Measurements from ENCODE around the gene KRTAP26-1. TPM values are rescaled to one million over a fixed set of nuclear protein-coding genes. Genes with fewer than 3 reads are reported as not detected.

KRTAP26-1 gene
- total RNA-seq, 1 donor from 2014 or later = not detected

- Mint-ChIP-seq H3K4me3 (ENCODE audit: unreplicated experiment) (no peak within 1 kb of the TSS), H3K4me1 (ENCODE audit: low read depth, unreplicated experiment) (no peaks in the 10 kb centered on the region)
- no peak for TF ChIP-seq CTCF (IDR thresholded peaks at IDR 0.05; ENCODE audit: partially characterized antibody, unreplicated experiment)
Measured at GRCh38 chr21:30282850-30283249, 37.3 kb downstream of the KRTAP26-1 start, which contains the start of gene KRTAP24-1. KRTAP24-1 (minus strand) TSS chr21:30282950; CDS start chr21:30282932, 18 bp downstream.

DNA sequence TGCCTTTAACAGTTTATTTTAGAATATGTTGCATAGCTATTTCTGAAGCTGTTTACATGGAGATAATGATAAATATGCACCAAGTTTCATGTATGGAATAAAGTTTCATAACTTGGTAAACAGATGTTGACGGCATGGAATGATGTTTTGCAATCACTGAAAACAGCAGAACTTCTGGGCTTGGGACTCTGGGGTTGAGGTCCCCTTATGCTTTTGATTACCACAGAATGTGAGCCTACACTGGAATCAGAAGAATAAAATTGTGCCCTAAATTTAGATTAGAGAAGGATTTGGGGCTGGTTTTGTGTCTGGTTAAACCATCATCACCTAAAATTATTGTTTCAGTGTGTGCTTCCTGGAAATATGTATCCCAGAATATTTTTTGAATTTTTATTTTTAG lies 48.5 kb downstream of the KRTAP26-1 start:
- DNase-seq = no peak
- Mint-ChIP-seq H3K36me3 (ENCODE audit: unreplicated experiment) (no peaks in the 10 kb centered on the region), H3K4me1 (ENCODE audit: low read depth, unreplicated experiment) (no peaks in the 10 kb centered on the region), H3K9me3 (ENCODE audit: unreplicated experiment) (no peaks in the 10 kb centered on the region), H3K27me3 (ENCODE audit: unreplicated experiment) (peaks cover 2% of the 10 kb centered on the region), H3K4me3 (ENCODE audit: unreplicated experiment) (no peak overlapping the region), H3K27ac (ENCODE audit: unreplicated experiment) (no peak overlapping the region)
- no peak for TF ChIP-seq CTCF (IDR thresholded peaks at IDR 0.05; ENCODE audit: partially characterized antibody, unreplicated experiment)

More at GRCh38 chr21:30282850-30283249, 37.3 kb downstream of the KRTAP26-1 start, which contains the start of gene KRTAP24-1:
- H3K27me3 Mint-ChIP-seq (ENCODE audit: unreplicated experiment) = no peaks in the 10 kb centered on the region
- no peaks in the 10 kb centered on the region for H3K9me3 Mint-ChIP-seq (ENCODE audit: unreplicated experiment)
- no peaks in the 10 kb centered on the region for H3K36me3 Mint-ChIP-seq (ENCODE audit: unreplicated experiment)
- no peak for DNase-seq
- H3K27ac Mint-ChIP-seq (ENCODE audit: unreplicated experiment) = no peak within 1 kb of the TSS

DNA sequence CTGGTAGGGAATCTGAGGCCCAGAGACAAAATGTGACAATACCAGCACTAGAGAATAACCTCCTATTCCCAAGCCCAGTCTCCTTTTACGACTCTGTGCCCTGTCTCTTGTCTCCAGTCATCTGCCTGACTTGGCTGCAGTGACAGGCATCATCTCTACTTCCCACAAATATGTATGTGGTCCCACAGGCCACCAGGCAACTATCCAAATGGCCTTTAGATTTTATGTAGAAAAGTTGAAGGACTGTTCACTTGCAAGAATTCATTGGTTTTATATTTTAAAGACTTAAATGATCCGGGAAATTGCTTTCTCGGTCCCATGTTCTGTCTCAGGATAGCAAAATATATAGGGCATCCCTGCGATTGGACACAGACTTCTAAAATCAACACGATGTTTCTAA lies 49.0 kb downstream of the KRTAP26-1 start:
- Mint-ChIP-seq H3K27ac (ENCODE audit: unreplicated experiment) (no peak overlapping the region), H3K4me3 (ENCODE audit: unreplicated experiment) (no peak overlapping the region), H3K36me3 (ENCODE audit: unreplicated experiment) (no peaks in the 10 kb centered on the region), H3K4me1 (ENCODE audit: low read depth, unreplicated experiment) (no peaks in the 10 kb centered on the region), H3K27me3 (ENCODE audit: unreplicated experiment) (peaks cover 2% of the 10 kb centered on the region), H3K9me3 (ENCODE audit: unreplicated experiment) (no peaks in the 10 kb centered on the region)
- no peak for TF ChIP-seq CTCF (IDR thresholded peaks at IDR 0.05; ENCODE audit: partially characterized antibody, unreplicated experiment)
- DNase-seq = no peak

GRCh38 chr21:30269803-30270530 lies 50.1 kb downstream of the KRTAP26-1 start:
- Mint-ChIP-seq H3K4me1 (ENCODE audit: low read depth, unreplicated experiment) (no peaks in the 10 kb centered on the region), H3K9me3 (ENCODE audit: unreplicated experiment) (no peaks in the 10 kb centered on the region)
- DNase-seq = no peak

More at GRCh38 chr21:30269803-30270530, 50.1 kb downstream of the KRTAP26-1 start:
- Mint-ChIP-seq H3K27me3 (ENCODE audit: unreplicated experiment) (peaks cover 2% of the 10 kb centered on the region), H3K27ac (ENCODE audit: unreplicated experiment) (no peak overlapping the region), H3K4me3 (ENCODE audit: unreplicated experiment) (no peak overlapping the region), H3K36me3 (ENCODE audit: unreplicated experiment) (no peaks in the 10 kb centered on the region)
- TF ChIP-seq CTCF (IDR thresholded peaks at IDR 0.05; ENCODE audit: partially characterized antibody, unreplicated experiment) = no peak

Other genes with a start within 250 kb of the KRTAP26-1 start
- not detected for gene CLDN17, start 153.5 kb downstream of the KRTAP26-1 start, total RNA-seq (ENCODE audit: unreplicated experiment)
- gene CLDN8, start 104.2 kb downstream of the KRTAP26-1 start, total RNA-seq (ENCODE audit: unreplicated experiment) = not detected
- not detected for gene KRTAP24-1, start 37.4 kb downstream of the KRTAP26-1 start, total RNA-seq (ENCODE audit: unreplicated experiment)
- not detected for gene KRTAP25-1, start 30.8 kb downstream of the KRTAP26-1 start, total RNA-seq (ENCODE audit: unreplicated experiment)
- not detected for gene KRTAP27-1, start 17.4 kb upstream of the KRTAP26-1 start, total RNA-seq (ENCODE audit: unreplicated experiment)
- gene KRTAP23-1, start 28.3 kb upstream of the KRTAP26-1 start, total RNA-seq (ENCODE audit: unreplicated experiment) = not detected
- not detected for gene KRTAP13-2, start 52.0 kb upstream of the KRTAP26-1 start, total RNA-seq (ENCODE audit: unreplicated experiment)
- gene KRTAP13-1, start 75.7 kb upstream of the KRTAP26-1 start, total RNA-seq (ENCODE audit: unreplicated experiment) = not detected
- not detected for gene KRTAP13-3, start 105.6 kb upstream of the KRTAP26-1 start, total RNA-seq (ENCODE audit: unreplicated experiment)
- not detected for gene KRTAP13-4, start 109.9 kb upstream of the KRTAP26-1 start, total RNA-seq (ENCODE audit: unreplicated experiment)
- not detected for gene KRTAP15-1, start 120.0 kb upstream of the KRTAP26-1 start, total RNA-seq (ENCODE audit: unreplicated experiment)
- not detected for gene KRTAP19-1, start 160.1 kb upstream of the KRTAP26-1 start, total RNA-seq (ENCODE audit: unreplicated experiment)
- gene KRTAP19-2, start 167.1 kb upstream of the KRTAP26-1 start, total RNA-seq (ENCODE audit: unreplicated experiment) = not detected
- not detected for gene KRTAP19-3, start 171.7 kb upstream of the KRTAP26-1 start, total RNA-seq (ENCODE audit: unreplicated experiment)
- gene KRTAP19-4, start 176.8 kb upstream of the KRTAP26-1 start, total RNA-seq (ENCODE audit: unreplicated experiment) = not detected
- not detected for gene KRTAP19-5, start 181.8 kb upstream of the KRTAP26-1 start, total RNA-seq (ENCODE audit: unreplicated experiment)
- not detected for gene KRTAP19-6, start 221.5 kb upstream of the KRTAP26-1 start, total RNA-seq (ENCODE audit: unreplicated experiment)
- not detected for gene KRTAP19-7, start 241.0 kb upstream of the KRTAP26-1 start, total RNA-seq (ENCODE audit: unreplicated experiment)

Data from glutamatergic neuron (in vitro differentiated cells).